ENCODE results near the gene ZPLD1. TPM values are rescaled to one million over a fixed set of nuclear protein-coding genes. Genes with fewer than 3 reads are reported as not detected.

Gene ZPLD1
- total RNA-seq, 1 donor from 2014 or later: not detected

DNA sequence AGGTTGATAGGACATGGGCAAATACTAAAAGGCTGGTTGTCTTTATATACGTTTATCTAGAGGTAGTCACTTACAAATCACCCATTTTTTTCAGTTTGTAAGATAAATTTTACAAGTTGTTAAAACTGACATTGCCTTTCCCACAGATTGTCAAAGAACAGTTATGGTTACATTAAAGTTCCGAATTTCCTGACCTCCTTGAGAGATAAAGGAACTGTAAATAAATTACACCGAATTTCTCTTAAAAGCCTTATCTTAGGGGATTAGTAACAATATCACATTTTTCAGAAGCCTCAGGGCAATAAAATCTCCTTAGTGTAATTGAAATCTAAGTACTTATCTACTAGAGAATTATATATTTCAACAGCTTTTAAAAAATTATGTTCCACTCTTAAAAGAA, 49.5 kb downstream of the ZPLD1 start:
- Mint-ChIP-seq H3K27ac (no peak overlapping the region), H3K4me3 (no peak overlapping the region), H3K36me3 (ENCODE audit: low read depth) (no peaks in the 10 kb centered on the region), H3K4me1 (no peaks in the 10 kb centered on the region), H3K9me3 (no peaks in the 10 kb centered on the region), H3K27me3 (no peaks in the 10 kb centered on the region)
- POLR2A ChIA-PET: no interaction called here
- DNase-seq (no peak), ATAC-seq (ENCODE audit: low read depth) (no peak)
- CTCF ChIA-PET: no interaction called here
- intact Hi-C loops (cut with micrococcal nuclease): no loop called here
- TF ChIP-seq, protein P1, sequence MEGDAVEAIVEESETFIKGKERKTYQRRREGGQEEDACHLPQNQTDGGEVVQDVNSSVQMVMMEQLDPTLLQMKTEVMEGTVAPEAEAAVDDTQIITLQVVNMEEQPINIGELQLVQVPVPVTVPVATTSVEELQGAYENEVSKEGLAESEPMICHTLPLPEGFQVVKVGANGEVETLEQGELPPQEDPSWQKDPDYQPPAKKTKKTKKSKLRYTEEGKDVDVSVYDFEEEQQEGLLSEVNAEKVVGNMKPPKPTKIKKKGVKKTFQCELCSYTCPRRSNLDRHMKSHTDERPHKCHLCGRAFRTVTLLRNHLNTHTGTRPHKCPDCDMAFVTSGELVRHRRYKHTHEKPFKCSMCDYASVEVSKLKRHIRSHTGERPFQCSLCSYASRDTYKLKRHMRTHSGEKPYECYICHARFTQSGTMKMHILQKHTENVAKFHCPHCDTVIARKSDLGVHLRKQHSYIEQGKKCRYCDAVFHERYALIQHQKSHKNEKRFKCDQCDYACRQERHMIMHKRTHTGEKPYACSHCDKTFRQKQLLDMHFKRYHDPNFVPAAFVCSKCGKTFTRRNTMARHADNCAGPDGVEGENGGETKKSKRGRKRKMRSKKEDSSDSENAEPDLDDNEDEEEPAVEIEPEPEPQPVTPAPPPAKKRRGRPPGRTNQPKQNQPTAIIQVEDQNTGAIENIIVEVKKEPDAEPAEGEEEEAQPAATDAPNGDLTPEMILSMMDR (IDR thresholded peaks at IDR 0.05): no peak

DNA sequence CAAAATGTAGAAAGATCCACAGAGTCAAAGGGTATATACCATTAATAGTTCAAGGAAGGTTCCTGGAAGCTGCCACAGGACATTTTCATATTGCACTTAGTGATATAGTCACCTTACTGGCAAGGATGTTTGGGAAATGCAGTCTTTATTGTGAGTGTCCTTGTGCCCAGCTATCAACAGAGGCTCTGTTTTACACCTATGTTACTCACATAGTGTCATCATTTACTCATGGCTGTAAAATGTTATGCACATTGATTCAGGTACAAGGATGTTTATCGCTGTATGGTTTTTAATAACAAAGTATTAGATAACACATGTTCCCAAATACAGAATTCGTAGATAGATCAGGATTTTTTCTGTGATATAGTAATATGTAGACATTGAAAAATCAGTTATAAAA, 50.9 kb downstream of the ZPLD1 start:
- TF ChIP-seq, protein P1 (IDR thresholded peaks at IDR 0.05): no peak
- intact Hi-C loops (cut with micrococcal nuclease): no loop called here
- Mint-ChIP-seq H3K9me3 (no peaks in the 10 kb centered on the region), H3K36me3 (ENCODE audit: low read depth) (no peaks in the 10 kb centered on the region), H3K4me3 (no peak overlapping the region), H3K27ac (no peak overlapping the region), H3K27me3 (no peaks in the 10 kb centered on the region), H3K4me1 (no peaks in the 10 kb centered on the region)
- ATAC-seq (ENCODE audit: low read depth): no peak
- POLR2A ChIA-PET: no interaction called here
- DNase-seq: no peak
- CTCF ChIA-PET: no interaction called here

DNA sequence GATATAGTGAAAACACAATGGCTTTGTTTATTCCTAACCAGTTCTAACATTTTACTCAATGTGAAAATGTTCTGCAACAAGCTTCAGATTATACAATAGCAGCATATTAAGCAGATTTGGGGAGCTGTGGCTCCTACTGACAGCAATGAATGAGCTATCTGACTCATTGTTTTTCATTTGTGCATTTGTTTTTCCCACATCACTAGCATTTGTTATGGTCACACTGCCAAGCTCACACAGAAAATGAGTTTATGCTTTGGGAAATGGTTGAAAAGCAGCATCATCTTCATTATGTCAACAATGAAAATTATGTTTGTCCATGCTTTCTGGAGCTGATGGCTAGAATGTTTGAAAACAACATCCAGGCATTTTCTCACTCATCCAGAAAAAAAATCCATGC, 53.5 kb downstream of the ZPLD1 start:
- CTCF ChIA-PET: no interaction called here
- ATAC-seq (ENCODE audit: low read depth) (no peak), DNase-seq (no peak)
- Mint-ChIP-seq H3K36me3 (ENCODE audit: low read depth) (no peaks in the 10 kb centered on the region), H3K4me3 (no peak overlapping the region), H3K27ac (no peak overlapping the region), H3K4me1 (no peaks in the 10 kb centered on the region), H3K27me3 (no peaks in the 10 kb centered on the region), H3K9me3 (peaks cover 3% of the 10 kb centered on the region)
- TF ChIP-seq, protein P1 (IDR thresholded peaks at IDR 0.05): no peak
- intact Hi-C loops (cut with micrococcal nuclease): no loop called here
- POLR2A ChIA-PET: no interaction called here

DNA sequence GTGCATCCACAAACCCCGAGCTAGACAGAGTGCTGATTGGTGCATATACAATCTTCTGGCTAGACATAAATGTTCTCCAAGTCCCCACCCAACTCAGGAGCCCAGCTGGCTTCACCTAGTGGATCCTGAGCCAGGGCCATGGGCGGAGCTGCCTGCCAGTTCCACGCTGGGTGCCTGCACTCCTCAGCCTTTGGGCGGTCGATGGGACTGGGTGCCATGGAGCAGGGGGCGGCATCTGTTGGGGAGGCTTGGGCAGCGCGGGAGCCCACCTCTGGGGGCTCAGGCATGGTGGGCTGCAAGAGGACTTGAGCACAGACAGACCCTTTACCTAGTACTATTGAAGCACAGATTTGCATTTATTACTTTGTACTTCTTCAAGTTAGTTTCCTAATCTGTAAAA, 57.5 kb downstream of the ZPLD1 start:
- no peak for ATAC-seq (ENCODE audit: low read depth)
- ChIA-PET CTCF (no interaction called here), POLR2A (no interaction called here)
- no peaks in the 10 kb centered on the region for H3K36me3 Mint-ChIP-seq (ENCODE audit: low read depth)
- intact Hi-C loops (cut with micrococcal nuclease): no loop called here
- H3K9me3 Mint-ChIP-seq: peaks cover 3% of the 10 kb centered on the region
- TF ChIP-seq, protein P1 (IDR thresholded peaks at IDR 0.05): no peak
- H3K4me1 Mint-ChIP-seq: no peaks in the 10 kb centered on the region
- H3K4me3 Mint-ChIP-seq: no peak overlapping the region
- H3K27ac Mint-ChIP-seq: no peak overlapping the region
- no peak for DNase-seq
- no peaks in the 10 kb centered on the region for H3K27me3 Mint-ChIP-seq

DNA sequence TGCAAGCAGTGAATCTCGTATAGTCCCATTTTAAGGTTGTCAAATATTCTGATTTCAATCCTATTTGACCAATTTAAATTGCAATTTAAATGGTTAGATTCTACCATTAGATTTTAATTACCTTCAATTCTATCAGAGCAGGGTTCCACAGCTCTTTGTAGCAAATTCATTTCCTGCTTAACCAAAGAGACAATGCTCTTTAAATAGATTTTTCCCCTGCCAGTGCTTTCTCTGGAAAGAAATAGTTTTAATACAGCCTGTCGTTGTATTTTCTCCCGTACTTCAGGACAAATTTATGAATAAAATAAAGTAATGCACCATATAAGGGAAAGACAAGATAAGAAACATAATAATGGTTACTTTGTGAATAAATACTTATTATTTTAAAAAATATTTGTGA, 62.8 kb downstream of the ZPLD1 start:
- TF ChIP-seq, protein P1 (IDR thresholded peaks at IDR 0.05): no peak
- H3K27me3 Mint-ChIP-seq: no peaks in the 10 kb centered on the region
- DNase-seq (no peak), ATAC-seq (ENCODE audit: low read depth) (no peak)
- intact Hi-C loops (cut with micrococcal nuclease): no loop called here
- H3K9me3 Mint-ChIP-seq: peaks cover 3% of the 10 kb centered on the region
- H3K27ac Mint-ChIP-seq: no peak overlapping the region
- H3K4me1 Mint-ChIP-seq: no peaks in the 10 kb centered on the region
- no peak overlapping the region for H3K4me3 Mint-ChIP-seq
- no peaks in the 10 kb centered on the region for H3K36me3 Mint-ChIP-seq (ENCODE audit: low read depth)
- CTCF ChIA-PET: no interaction called here
- POLR2A ChIA-PET: no interaction called here
